Measurements from ENCODE around the gene NSUN2.

DNA sequence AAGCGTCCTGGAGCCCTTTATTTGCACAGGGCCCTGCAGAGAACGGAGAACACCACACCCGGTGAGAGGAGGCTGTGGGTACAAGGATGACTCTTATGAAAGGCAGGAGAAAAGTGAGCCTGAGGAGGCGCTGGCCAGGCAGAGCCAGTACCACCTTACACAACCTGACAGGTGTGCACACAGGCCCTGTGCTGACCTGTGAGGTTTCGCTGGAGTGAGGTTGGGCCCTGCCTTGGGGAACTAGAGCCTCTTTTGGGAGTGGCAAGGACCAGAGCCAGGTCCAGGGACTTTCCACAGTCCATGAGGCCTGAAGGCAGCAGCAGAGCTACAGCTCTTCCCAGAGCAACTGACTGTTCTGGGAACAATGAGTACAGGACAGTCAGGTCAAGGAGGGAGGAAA is 3.4 kb upstream of the NSUN2 start:
- TF ChIP-seq, protein P1, sequence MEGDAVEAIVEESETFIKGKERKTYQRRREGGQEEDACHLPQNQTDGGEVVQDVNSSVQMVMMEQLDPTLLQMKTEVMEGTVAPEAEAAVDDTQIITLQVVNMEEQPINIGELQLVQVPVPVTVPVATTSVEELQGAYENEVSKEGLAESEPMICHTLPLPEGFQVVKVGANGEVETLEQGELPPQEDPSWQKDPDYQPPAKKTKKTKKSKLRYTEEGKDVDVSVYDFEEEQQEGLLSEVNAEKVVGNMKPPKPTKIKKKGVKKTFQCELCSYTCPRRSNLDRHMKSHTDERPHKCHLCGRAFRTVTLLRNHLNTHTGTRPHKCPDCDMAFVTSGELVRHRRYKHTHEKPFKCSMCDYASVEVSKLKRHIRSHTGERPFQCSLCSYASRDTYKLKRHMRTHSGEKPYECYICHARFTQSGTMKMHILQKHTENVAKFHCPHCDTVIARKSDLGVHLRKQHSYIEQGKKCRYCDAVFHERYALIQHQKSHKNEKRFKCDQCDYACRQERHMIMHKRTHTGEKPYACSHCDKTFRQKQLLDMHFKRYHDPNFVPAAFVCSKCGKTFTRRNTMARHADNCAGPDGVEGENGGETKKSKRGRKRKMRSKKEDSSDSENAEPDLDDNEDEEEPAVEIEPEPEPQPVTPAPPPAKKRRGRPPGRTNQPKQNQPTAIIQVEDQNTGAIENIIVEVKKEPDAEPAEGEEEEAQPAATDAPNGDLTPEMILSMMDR (IDR thresholded peaks at IDR 0.05): no peak
- no peak for TF ChIP-seq POLR2A (IDR thresholded peaks at IDR 0.05)
